Stimulated activated CD8-positive, alpha-beta memory T cell treated with anti-CD3 and anti-CD28 coated beads, Interleukin-4, amount 100 ng/mL, for 48 hours (primary cell): Measurements from ENCODE around the gene BFAR.
"Not testable (repeated sequence)": the region's sequence is repeated elsewhere in the genome, so short reads cannot be mapped to it uniquely, and the experiment has no call there.

ENCODE experiments used
- DNase-seq: peaks from one replicate; pipeline ENCODE4 v3.0.0-alpha.2; 2020

The BFAR gene

GRCh38 chr16:14636179-14636950, 3.6 kb downstream of the BFAR start:
- DNase-seq: not testable (repeated sequence)

- not testable (repeated sequence) for DNase-seq
Measured at GRCh38 chr16:14636951-14637240, 4.1 kb downstream of the BFAR start.

DNA sequence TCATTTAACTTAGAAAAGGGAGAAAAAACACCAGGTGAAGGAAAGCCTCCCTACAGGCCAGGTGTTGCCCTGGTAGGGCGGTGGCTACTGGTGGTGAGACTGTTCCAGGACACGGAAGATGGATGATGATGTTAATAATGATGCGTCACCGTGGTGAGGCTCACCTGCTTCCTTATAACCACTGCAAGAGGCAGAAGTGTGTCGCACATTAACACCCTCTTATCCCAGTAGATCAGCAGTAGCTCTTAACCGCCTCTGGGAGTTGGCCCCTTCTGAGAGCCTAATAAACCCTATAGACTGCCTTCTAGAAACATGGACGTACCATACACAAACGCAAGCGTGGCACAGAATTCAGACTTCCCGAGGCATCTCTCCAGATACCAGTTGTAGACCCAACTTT, 7.8 kb downstream of the BFAR start:
- DNase-seq: no peak

GRCh38 chr16:14641206-14641605, 8.5 kb downstream of the BFAR start:
- no peak for DNase-seq

DNA sequence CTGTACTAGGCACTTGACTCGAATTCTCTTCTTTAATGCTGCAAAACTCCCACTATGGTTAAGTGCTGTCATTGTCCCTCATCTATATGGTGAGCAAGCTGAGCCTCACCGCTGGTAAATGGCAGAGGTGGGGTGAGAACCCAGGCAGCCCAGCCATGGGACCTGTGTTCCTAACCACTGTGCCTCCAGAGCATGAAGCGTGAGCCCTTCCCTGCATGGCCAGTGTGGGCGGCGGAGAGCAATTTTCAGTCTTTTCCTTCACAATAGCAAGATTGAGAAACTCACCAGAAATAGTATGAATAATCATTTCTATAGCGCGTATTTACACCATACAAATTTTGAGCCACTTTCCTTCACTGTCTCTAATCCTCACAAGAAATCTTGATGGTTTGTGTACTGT, 9.2 kb downstream of the BFAR start:
- DNase-seq: peak; percentile 41

GRCh38 chr16:14649816-14650215, 17.1 kb downstream of the BFAR start:
- no peak for DNase-seq

DNA sequence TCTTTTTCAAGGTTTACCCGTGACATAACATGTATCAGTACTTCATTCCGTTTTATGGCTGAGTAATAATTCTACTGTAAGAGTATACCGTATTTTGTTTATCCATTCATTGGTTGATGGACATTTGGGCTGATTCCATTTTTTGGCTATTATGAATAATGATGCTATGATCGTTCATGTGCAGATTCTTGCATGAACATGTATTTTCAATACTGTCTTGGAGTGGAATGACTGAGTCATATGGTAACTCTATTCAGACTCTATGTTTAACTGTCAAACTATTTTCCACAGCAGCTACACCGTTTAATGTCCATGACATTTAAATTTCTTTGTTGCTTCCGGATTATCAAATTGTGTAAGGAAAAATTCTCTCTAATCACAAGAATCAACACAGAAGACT, 17.9 kb downstream of the BFAR start:
- no peak for DNase-seq

- no peak for DNase-seq
Measured at GRCh38 chr16:14652726-14653125, 20.0 kb downstream of the BFAR start.

DNA sequence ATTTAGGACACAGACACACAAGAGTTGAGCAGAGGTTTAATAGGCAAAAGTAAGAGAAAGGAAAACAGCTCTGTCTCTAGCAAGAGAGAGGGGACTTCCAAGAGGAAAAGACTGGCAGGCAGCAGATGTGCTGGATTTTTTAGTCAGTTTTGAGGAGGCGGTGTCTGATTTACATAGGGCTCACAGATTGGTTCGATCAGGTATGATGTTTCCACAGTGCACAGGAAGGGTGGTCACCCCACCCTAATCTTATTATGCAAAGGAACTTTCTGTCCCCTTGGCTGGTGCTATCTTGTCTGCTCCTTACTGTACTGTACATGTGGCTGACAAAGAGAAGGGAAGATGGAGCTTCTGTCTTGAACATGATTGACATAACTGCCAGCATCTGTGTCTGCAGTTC, 25.3 kb downstream of the BFAR start:
- DNase-seq: no peak

DNA sequence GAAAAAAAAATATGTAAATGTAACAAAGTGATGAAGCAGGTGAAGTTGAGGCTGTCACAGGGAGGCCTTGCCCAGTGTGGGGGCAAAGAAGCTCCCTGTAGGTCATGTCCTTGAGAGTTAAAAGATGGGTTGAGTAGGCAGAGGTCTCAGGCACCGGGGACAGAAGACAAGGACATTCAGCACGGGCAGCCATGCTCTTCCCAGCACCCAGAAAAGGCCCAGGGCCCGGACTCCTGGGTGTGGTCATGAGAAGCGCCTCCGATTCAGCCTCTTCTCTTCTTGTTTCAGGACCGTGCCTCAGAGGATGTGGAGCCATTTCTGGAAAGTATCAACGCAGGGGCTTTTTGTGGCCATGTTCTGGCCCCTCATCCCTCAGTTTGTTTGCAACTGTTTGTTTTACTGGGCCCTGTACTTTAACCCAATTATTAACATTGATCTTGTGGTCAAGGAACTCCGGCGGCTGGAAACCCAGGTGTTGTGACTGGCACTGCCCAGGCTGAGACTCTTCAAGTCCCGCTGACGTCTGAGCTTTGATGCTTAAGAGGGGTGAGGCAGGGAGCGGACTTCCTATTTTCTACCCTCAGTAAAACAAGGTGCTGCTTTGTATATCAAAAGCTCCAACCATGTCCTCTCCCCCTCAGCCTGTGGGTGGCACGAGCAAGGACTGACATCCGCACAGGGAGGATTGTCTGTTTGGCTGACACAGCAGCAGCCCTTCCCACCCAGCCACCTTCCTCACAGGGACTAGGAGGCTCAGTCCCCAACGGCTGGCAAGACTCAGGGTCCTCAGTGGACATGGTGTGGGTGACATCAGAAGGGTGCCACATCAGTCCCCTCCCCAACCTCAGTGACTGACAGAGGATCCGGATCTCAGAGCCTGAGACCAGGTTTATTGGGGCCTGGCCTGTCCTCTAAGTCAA, 34.9 kb downstream of the BFAR start:
- DNase-seq: no peak

GRCh38 chr16:14668556-14669223, 35.9 kb downstream of the BFAR start:
- DNase-seq: no peak

DNA sequence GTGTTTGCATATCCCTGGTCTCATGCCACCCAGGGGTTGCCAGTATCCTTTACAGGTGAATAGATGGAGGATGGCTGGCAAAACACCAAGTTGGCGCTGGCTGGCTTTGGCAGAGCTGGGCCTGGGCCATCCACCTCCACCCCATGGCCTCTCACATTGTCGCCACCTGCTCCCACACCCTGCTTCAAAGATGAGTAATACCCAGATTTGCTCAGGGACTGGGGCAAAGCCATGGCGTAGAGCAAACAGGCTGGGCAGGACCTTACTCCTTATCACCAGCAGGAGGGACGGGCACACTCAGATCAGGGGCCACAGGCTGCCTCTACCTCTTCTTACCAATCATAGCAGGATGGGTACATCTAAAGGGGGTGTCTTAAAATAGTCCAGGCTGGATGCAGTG, 37.0 kb downstream of the BFAR start:
- no peak for DNase-seq

GRCh38 chr16:14672403-14672971, 39.7 kb downstream of the BFAR start:
- no peak for DNase-seq

GRCh38 chr16:14676633-14677032, 43.9 kb downstream of the BFAR start:
- DNase-seq: no peak

GRCh38 chr16:14677627-14678026, 44.9 kb downstream of the BFAR start:
- no peak for DNase-seq

- DNase-seq: no peak
Measured at GRCh38 chr16:14678748-14679497, 46.2 kb downstream of the BFAR start.

DNA sequence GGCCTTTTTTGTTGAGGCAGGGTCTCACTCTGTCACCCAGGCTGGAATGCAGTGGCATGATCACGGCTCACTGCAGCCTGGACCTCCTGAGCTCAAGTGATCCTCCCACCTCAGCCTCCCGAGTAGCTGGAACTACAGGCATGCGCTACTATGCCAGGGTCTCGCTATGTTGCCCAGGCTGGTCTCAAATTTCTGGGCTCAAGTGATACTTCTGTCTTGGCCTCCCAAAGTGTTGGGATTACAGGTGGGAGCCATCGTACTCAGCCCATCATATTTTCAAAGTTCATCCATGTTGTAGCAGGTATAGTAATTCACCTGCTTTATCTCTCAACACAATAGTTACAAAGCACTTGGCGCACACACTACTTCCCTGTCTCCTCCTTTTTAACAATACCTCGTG, 47.6 kb downstream of the BFAR start:
- DNase-seq: not testable (repeated sequence)

DNA sequence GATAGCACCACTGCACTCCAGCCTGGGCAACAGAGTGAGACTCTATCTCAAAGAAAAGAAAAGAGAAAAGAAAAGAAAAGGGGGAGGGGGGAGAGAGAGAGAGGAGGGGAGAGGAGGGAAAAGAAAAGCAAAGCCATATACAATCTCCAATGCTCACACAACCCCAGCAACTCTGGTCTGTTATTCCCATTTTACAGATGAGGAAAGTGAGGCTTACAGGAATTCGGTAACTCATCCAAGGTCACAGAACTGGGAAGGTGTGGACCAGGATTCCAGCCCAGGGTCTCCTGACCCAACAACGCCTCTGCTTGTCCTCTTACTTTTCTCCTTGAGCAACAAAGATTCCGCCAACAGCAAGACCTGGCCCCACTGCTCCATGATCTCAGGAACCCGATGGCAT, 48.4 kb downstream of the BFAR start:
- no peak for DNase-seq

- no peak for DNase-seq
Measured at GRCh38 chr16:14682121-14682520, 49.4 kb downstream of the BFAR start.

DNA sequence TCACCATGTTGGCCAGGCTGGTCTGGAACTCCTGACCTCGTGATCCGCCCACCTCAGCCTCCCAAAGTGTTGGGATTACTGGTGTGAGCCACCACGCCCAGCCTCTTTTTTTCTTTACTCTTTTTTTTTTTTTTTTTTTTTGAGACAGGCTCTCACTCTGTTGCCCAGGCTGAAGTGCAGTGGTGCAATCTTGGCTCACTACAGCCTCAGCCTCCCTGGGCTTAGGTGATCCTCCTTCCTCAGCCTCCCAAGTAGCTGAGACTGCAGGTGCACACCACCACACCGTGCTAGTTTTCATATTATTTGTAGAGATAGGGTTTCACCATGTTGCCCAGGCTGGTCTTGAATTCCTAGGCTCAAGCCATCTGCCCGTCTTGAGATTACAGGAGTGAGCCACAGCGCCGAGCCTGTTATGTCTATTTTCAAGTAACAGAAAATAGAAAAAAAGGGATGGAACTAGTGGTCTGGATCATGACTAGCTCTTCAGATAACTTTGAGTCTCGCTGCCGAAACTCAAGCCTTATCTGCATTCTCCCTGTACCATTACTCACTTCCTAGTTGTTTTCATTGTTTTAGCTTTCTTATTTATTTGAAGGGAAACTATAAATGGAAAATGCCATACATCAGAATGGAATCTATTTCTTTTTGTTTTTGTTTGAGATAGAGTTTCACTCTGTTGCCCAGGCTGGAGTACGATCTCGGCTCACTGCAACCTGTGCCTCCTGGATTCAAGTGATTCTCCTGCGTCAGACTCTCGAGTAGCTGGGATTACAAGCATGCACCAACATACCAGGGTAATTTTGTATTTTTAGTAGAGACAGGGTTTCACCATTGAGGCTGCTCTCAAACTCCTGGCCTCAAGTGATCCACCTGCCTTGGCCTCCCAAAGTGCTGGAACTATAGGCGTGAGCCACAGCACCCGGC, 53.4 kb downstream of the BFAR start:
- not testable (repeated sequence) for DNase-seq

DNA sequence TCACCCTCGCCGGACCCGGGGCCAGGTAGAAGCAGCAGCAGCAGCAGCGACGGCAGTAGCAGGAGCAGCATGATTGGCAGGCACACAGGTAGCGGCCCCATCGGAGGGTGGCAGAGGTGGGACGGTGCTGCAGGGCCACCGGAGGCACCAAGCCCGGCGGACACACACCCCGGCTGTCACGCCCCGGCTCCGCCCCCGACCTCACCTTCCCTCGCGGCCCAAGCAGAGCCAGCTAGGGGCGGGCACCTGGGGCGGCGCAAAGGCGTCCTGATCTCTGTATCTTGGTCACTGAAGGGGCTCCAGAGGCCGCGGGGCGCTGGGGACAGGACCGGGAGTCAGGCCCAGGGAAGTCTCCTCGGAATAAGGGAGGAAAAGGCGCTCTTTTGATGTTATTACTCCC, 61.4 kb downstream of the BFAR start, which contains the start of gene PLA2G10:
PLA2G10 (minus strand) TSS at position 180 of the 400 bp plus-strand sequence; CDS start at position 101, 79 bp downstream.
- not testable (repeated sequence) for DNase-seq
